ENCODE data around the gene IL1B.
"Not testable (repeated sequence)": the region's sequence is repeated elsewhere in the genome, so short reads cannot be mapped to it uniquely, and the experiment has no call there.

Gene IL1B

DNA sequence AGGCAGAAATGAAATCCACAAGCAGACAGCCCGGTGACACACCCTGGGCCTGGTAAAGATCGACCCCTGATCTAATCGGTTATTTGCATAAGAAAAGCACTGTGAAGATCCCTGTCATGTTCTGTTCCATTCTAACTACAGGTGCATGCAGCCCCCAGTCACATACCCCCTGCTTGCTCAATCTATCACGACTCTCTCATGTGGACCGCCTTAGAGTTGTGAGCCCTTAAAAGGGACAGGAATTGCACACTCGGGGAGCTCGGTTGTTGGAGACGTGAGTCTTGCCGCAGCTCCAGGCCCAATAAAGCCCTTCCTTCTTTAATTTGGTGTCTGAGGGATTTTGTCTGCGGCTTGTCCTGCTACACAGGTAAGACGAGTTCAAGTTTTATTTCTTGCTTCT, 13.4 kb upstream of the IL1B start:
- DNase-seq (ENCODE audit: low read depth): no peak

DNA sequence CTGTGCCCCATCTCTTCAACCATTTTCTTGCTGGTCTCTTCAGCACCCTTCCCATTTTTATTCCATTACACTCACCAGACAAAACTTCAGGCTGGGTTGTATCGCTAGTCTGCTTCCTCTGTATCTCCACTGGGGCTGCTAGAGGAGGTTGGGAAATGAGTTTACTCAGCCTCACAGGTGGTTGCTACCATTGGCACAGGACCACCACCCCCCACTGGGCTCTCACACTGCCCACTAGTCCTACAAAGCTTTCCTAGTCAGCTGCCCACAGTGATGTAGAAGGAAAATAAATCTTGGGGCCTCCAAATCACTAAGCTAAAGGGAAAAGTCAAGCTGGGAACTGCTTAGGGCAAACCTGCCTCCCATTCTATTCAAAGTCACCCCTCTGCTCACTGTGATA, 12.3 kb upstream of the IL1B start:
- DNase-seq (ENCODE audit: low read depth): no peak

DNA sequence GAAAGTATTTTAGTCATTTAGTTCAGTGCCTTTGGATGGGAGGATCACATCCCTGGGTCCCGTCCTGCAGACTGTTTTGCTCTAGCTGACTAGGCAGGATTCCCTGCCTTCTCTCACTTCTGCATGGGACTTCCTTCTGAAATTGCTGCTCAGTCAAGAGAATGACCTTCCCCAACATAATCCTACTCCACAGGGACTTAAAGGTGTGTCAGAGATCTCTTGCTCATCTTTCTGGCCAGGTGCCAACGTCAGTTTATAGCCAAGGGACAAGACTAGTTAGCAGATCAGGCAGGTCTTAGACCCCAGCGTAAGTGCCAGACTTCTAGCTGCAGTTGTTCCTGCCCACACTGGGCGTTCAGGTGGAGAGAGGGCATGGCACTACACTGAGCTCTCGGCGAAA, 9.5 kb upstream of the IL1B start:
- DNase-seq (ENCODE audit: low read depth): no peak

DNA sequence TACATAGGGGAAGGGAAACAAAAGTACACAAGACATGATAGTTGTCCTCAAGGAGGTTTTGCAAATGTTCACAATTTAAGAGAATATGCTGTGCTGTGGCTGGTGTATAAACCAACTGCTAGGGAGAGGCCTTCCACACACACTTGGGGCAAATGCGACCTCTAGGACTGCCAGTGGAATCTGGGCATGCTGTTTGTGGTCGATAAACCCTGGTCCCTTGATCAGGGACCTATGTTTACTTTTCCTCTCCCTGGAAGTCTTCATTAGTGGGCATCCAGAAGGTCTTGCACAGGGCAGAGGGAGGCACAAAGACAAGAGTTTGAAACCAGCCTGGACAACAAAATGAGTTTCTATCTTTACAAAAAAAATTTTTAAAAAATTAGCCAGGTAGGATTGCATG, 7.3 kb upstream of the IL1B start:
- DNase-seq (ENCODE audit: low read depth): no peak

DNA sequence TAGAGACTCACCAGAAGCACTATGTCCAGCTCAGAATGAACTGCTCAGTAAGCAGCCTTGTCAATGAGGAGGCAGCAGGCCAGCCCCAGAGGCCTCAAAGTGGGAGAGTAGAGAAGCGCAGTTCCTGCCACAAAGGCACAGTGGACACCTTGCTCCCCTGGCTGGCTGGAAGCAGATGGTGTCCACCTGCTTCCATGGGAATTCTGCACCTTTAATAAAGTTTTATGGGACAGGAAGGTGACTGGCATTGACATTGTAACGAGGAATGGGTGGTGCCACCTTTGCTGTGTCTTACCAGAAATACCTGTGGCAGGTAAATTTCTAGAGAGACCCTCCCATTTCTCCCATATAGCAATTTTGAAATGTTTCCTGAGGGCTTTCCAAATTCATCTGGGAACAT, 6.7 kb upstream of the IL1B start:
- DNase-seq (ENCODE audit: low read depth): no peak

DNA sequence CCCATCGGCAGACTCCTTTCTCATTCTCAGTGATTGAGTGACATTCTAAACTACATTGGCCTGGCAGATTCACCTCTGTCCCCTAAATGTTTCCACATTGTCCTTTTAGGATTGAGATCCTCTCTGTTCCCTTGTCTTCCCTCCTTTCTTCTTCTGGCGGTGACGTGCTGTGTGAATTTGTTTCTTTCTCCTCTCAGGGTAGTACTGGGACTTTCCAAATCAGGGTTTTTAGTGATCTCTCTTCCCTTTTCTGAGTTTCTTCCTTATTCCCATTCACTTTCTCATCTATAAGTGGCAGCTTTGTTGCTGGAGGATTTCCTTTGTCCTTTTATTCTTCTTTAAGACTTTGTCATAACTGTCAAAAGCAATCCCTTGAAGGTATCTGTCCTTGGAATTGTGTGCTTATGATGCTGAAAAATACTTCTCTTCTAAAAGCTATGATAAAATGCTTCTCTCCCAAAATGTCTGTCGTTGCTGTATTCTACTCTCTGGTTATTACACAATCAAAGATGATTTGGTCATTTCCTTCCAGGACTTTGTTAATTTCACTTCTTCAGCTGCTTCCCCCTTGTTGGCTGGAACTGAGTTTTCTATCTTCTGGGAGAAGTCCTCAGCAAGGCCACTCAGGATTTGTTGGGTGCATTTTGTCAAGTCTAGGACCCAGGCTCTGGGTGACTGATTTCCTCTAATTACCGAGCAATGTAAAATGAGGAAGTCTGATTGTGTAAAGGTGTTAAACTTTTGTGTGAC, 4.9 kb upstream of the IL1B start:
- no peak for DNase-seq (ENCODE audit: low read depth)

DNA sequence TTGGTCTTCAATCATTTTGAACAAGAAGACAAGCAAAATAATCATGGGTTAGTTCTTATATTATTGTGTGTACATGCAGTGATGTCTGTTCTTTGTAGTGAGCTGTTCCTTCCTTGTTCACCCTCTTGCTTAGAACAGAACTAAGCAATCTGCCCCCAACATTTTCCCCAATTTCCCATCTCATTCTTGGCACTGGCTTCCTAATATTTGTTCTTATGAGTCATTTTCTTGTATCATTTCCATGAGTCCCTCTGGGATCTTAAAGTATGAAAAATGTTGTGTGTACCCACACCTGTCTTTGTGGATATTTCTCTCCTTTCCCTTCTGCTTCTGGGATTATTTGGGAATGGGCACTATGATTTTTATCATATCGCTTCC, 3.5 kb upstream of the IL1B start:
- DNase-seq (ENCODE audit: low read depth): no peak

DNA sequence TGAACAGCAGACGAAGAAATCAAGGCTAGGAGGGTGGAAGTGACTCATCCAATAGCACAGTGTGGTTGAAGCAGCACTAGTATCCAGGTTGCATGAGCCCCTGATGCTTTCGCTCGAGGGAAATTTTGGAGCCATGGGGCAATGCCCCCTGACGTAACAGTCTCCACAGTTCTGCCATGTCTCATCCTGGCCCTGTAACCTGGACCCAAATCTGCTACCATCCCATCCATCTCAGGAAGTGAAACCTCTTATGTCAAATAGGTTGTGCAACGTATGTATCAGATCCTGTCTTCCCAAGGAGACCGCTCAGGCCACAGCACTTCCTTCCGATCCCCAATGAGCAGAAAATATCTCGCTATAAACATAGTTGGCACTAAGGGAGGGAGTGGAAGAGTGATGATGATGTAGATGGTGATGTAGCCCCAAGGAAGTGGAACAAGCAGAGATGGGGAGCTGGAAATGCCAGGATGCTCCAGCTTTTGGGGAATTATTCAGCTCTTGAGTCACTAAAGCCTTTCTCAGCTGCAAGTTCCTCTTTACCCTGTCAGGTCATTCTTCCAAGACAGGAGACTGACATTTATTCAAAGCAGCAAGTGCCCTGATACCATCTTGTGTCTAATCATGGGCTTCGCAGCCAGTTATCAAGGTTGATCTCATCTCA, 3.0 kb upstream of the IL1B start:
- DNase-seq (ENCODE audit: low read depth): no peak

DNA sequence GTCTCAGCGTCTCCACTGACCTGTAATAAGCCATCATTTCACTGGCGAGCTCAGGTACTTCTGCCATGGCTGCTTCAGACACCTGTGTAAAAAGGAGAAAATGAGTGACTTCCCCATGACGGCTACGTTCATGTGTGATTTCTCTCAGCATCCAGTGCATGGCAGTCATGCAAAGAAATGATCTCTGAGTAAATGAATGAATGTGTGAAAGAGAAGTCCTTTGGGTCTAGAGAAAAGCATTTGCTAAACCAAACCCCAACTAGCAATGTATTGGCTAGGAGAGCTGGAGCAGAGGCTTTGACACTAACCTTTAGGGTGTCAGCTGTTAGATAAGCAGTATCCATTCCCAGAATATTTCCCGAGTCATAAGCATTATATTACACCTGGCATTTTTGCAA, 417 bp downstream of the IL1B start:
- no peak for DNase-seq (ENCODE audit: low read depth)

DNA sequence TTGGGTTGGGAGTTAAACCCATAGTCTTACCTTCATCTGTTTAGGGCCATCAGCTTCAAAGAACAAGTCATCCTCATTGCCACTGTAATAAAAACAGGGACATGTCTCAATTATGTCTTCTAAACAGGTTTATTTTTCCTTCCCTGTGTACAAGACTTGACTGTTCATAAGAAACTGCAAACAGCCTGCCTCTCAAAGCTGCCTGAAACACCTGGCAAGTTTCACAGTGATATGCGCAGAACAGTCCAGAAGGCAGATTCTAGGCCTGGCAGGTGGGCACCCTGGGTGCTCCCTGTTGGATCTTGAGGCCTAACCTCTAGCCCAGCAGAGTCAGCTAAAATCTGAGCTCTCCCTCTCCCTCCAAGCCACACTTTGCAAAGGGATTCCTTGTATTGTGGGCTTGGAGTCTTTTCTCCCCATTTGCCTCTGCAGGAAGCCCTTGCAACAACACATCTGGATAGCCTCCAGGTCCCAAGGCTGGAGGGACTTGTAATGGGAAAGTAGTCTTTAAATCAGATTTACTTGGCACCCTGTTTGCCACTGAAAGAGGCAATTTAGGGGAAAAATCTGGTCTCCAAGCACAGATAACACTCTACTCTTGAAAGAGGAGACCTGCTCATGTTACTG, 930 bp downstream of the IL1B start:
- DNase-seq (ENCODE audit: low read depth): no peak

DNA sequence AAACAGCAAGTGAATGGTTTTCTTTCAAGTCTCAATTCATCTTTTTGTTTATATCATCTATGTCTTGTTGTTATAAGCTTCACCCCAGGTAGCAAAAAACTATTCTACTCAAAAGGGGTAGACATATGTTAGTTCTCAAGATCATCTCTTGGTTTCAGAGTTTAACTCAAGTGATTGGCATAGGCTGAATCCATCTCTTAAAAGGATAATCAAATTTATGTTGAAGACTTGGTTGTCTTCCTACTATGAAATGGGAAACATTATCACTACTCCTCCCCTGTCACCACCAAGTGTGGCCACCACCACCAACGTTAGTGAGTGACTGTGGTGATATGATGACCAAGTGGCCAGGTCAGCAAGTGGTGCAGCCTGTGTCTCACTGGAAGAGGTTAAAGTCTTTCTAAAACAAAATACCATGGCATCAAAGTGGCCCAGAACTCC, 1.5 kb downstream of the IL1B start:
- DNase-seq (ENCODE audit: low read depth): no peak

DNA sequence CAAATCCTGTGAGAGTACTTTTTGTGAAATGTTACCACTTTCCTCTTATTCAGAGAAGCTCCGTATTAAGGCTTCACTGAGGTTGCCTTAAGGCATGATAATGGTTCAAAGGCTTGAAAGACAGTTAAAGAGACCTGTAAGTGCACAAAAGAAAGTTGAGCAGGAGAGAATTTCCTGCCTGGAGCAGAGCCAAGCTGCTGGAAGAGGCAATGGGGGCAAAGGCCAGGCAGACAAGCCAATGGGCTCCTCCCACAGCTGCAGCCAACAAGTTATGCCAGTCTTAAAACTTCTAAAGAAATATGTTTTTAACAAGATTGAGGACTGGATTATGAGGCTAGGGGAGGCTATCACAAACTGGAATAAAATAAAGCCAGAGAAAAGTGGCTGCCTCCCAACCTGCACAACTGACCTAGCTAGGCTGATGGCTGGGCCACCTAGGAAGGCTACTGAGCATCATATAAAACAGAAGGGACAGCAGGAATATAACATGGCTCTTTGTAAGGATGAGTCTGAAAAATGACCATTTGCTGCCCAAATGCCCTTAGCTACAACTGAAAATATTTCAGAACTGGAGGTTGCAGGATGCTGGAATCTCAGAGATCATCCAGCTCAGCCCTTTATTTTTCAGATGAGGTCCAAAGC, 2.1 kb downstream of the IL1B start:
- no peak for DNase-seq (ENCODE audit: low read depth)

DNA sequence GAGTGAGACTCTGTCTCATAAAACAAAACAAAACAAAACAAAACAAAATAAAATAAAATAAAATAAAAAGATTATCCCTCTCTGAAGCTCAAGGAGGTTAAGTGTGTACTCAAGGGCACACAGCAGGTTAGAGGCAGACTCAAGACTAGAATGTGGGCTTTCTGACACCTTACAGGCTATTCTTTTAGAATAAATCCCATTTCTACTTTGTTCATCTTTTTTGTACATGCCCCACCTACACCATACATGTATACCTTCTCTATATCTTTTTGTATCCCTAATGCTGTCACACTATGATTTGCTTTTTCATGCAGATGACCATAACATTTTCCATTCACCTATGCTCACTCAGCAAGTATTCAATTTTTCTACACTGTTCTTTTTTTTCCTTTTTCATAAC, 2.6 kb downstream of the IL1B start:
- DNase-seq (ENCODE audit: low read depth): no peak

DNA sequence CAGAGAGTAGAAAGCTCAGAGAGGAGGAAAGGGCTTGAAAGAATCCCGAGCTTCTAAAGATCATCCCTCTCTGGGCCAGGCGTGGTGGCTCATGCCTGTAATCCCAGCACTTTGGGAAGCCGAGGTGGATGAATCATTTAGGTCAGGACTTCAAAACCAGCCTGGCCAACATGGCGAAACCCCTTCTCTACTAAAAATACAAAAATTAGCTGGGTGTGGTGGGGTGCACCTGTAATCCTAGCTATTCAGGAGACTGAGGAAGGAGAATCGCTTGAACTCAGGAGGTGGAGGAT, 3.0 kb downstream of the IL1B start:
- not testable (repeated sequence) for DNase-seq (ENCODE audit: low read depth)

DNA sequence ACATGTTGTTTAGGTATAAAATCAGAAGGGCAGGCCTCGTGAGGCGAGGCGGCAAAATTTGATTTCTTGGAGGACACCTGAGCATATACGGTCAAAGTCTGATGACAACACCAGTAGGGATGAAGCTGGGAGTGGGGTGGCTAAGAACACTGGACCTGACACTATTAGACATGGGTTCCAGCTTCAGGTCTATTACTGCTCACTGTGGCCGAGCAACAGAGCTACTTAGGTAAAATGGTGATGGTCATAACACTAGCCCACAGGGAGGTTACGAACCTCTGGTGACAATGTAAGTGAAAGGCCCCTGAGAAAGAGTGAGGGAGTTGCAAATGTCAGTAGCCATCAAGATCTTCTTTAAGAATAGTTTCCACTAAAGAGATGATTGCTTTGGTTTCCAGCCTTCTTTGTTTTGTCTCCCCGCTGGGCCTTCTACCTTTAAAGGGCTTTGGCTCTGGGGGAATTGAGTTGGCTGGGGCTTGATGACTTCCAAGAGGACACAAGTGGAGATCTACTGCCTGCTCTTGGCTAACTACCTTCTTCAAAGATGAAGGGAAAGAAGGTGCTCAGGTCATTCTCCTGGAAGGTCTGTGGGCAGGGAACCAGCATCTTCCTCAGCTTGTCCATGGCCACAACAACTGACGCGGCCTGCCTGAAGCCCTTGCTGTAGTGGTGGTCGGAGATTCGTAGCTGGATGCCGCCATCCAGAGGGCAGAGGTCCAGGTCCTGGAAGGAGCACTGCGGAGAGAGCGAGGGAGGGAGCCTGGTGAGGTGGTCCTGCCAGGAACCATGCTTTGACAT, 3.5 kb downstream of the IL1B start:
- DNase-seq (ENCODE audit: low read depth): no peak

DNA sequence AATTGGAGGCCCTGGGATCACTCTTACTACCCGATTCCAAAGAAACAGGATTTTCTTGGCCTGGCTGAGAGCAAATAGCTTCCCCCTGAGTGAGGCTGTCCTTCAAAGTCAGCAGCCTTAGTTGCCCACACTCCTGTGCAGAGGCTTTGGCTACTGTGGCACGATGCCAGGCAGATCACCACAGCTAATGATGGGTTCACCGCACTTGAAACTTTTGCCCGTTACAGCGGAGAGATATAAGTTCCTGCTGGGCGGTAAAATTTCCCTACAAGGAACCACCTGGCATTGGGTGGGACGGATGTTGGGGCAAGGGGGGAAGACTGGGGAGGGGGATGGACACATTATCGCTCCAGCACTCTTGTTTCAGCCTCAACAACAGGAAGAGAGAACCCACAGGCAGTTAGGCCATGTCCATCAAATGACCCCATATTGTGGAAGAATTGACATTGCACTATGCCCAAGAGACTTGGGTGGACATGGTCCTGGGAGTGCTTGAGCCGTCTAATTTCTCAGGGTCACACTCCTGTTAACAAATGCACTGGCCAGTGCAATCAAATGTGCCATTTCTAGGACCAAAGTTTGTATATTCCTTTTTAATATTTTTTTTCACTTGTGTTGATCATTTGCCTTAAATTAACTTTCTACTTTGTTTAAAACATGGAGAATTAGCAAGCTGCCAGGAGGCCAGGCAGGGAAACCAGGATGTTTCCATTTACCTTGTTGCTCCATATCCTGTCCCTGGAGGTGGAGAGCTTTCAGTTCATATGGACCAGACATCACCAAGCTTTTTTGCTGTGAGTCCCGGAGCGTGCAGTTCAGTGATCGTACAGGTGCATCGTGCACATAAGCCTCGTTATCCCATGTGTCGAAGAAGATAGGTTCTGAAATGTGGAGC, 4.4 kb downstream of the IL1B start:
- no peak for DNase-seq (ENCODE audit: low read depth)

DNA sequence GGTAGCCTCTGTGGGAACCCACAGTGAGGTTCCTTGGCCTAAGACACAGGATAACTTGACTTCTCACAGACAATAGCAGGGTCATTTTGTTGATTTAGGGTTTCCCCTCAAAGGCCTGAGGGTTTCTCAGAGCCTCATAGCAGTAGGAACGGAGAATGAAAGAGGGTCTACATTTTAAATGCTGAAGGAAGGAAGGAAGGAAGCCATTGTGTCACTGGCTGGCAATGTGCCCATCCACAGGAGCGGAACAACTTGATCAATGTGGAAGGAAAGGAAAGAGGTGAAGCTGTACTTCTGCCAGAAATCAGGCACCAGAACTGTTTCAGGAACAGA, 5.1 kb downstream of the IL1B start:
- DNase-seq (ENCODE audit: low read depth): no peak

DNA sequence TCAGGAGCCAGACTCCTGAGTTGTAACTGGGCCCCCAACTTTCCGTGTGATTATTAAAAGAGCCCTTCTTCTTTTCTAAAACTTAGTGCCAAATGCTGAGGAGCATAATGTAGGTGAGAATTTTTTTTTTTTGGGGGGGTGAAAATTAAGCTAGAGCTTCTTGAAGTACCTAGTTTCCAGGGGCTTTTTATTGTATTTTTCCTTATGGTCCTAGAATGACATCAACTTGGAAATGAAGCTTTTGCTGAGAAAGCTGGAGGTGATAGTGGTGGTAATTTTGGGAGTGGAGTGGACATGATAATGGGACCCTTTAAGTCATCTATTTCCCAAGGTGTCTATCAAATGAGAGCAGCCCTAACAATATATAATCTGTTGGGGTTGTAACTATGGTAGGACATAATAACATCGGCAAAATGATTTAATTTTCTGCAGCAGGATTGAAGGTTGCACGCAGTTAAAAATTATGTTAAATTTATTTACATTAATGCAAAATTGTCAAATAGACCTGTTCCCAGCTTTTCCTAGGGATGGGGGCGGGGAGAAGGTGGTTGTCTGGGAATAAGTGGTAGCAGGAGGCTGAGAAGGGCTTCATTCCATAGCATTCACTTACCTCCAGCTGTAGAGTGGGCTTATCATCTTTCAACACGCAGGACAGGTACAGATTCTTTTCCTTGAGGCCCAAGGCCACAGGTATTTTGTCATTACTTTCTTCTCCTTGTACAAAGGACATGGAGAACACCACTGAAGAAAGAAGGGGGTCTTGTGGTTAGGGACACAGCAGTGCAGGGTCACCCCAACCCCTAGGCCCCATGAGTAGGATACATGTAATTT, 5.7 kb downstream of the IL1B start:
- no peak for DNase-seq (ENCODE audit: low read depth)

DNA sequence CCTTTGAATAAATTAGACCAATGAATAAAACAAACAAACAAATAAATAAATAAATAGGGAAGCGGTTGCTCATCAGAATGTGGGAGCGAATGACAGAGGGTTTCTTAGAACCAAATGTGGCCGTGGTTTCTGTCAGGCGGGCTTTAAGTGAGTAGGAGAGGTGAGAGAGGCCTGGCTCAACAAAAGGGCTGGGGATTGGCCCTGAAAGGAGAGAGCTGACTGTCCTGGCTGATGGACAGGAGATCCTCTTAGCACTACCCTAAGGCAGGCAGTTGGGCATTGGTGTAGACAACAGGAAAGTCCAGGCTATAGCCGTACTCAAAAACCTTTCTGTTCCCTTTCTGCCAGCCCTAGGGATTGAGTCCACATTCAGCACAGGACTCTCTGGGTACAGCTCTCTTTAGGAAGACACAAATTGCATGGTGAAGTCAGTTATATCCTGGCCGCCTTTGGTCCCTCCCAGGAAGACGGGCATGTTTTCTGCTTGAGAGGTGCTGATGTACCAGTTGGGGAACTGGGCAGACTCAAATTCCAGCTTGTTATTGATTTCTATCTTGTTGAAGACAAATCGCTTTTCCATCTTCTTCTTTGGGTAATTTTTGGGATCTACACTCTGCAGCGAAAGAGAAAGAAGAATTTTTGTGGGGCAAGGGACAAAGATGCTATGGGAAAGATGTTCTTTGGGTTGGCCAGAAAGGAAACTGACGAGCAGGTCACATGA, 6.5 kb downstream of the IL1B start:
- DNase-seq (ENCODE audit: low read depth): no peak

Data from stimulated activated CD8-positive, alpha-beta memory T cell treated with anti-CD3 and anti-CD28 coated beads, Interleukin-12 subunit alpha, Interleukin-12 subunit beta, amount 100 ng/mL, for 4 hours (primary cell).